HUDEP-2 (cell line): ENCODE measurements around the gene MAST3.
A peak's percentile ranks its signal among the peaks of the same experiment; 100 is the strongest.
"Not testable (repeated sequence)": the region's sequence is repeated elsewhere in the genome, so short reads cannot be mapped to it uniquely, and the experiment has no call there.

Experiments
- DNase-seq, 76 experiments: peaks; one replicate each; lab custom pipeline; 2025; ENCODE audit not compliant: unreplicated experiment in 76 of 76; lab: John Stamatoyannopoulos, UW

MAST3 gene

DNA sequence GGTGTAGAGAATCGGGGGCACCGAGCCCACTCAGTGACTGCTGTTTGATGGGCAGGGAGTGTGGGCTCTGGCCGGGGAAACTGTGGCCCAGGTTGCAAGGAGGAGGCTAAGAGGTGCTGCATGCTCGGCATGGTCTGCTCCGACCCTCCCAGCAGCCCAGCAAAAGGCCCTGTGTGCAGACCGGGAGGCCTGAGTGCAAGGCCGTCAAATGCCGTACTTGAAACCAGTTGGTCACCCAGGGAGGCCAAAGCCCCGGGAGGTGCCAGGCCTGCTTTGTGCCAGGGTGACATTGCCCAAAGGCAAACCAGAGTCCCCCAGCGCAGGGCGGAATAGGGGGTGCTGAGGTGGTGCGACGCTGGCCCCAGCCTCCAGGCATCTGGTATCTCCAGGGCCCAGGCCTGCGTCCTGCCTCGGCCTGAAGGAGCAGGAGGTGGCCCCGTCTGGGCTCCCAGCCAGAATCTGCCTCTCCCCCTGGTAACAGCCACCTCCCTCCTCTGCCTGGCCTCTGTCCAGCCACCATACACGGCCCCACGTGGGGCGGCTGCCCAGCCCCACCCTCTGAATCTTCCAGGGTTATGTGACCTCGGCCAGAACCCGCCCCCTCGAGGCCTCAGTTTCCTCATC is 59.4 kb downstream of the MAST3 start:
- DNase-seq, result peak; percentile 88 to 100 (median 99)

DNA sequence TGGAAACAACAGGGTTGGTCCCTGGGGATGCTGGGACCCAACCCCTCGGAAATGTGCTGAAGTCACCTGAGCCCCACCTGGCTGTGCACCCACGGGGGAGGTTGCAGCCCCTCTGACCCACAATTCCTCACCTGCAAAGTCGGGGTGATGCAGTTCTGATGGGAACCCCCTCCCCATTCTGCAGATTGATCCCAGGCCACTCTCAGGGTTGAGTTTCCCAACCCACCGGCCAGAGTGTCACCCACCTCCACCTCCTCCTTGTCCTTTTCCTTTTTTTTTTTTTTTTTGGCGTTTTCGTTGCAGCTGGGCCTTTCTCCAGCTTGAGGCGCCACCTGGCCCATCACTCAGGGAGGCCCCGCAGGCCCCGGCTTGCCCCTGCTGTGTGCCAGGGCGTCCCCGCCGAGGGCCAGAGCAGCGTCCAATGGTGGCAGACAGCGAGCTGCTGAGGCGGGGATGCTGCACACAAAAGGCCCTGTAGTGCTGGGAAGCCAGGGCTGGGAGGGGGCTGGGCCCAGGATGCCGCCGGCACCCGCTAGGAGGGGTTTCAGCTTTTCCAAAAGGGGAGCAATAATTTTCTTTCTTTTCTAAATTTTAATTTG is 60.0 kb downstream of the MAST3 start:
- DNase-seq, result peak in 51 of 76 experiments; percentile 18 to 66 (median 42)

GRCh38 chr19:18158467-18158866 is 60.9 kb downstream of the MAST3 start:
- peak in 1 of 76 experiments; percentile 12 for DNase-seq

DNA sequence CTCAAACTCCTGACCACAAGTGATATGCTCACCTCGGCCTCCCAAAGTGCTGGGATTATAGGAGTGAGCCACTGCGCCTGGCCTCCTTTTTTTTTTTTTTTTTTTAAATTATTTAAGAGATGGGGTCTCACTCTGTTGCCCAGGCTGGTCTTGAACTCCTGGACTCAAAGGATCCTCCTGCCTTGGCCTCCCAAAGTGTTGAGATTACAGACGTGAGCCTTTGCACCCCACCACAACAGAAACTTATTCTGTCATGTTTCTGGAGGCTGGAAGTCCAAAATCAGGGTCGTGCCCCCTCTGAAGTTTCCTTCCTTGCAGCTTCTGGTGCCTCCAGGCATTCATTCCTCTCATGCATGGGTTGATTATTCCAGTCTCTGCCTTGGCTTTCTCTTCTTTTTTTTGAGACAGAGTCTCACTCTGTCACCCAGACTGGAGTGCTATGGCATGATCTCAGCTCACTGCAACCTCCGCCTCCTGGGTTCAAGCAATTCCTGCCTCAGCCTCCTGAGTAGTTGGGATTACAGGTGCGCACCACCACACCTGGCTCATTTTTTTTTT is 61.6 kb downstream of the MAST3 start:
- DNase-seq, result not testable (repeated sequence)

DNA sequence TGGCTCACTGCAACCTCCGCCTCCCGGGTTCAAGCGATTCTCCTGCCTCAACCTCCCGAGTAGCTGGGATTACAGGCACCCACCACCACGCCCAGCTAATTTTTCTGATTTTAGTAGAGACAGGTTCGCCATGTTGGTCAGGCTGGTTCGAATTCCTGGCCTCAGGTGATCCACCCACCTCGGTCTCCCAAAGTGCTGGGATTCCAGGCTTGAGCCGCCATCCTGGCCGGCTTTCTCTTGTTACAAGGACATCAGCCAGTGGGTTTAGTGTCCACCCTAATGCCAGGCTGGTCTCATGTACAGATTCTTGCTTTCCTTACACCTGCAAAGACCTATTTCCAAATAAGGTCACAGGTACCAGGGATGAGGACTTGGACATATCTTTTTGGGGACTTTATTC is 62.2 kb downstream of the MAST3 start:
- no peak for DNase-seq

GRCh38 chr19:18160493-18160970 is 63.0 kb downstream of the MAST3 start:
- peak in 71 of 76 experiments; percentile 31 to 98 (median 72) for DNase-seq

DNA sequence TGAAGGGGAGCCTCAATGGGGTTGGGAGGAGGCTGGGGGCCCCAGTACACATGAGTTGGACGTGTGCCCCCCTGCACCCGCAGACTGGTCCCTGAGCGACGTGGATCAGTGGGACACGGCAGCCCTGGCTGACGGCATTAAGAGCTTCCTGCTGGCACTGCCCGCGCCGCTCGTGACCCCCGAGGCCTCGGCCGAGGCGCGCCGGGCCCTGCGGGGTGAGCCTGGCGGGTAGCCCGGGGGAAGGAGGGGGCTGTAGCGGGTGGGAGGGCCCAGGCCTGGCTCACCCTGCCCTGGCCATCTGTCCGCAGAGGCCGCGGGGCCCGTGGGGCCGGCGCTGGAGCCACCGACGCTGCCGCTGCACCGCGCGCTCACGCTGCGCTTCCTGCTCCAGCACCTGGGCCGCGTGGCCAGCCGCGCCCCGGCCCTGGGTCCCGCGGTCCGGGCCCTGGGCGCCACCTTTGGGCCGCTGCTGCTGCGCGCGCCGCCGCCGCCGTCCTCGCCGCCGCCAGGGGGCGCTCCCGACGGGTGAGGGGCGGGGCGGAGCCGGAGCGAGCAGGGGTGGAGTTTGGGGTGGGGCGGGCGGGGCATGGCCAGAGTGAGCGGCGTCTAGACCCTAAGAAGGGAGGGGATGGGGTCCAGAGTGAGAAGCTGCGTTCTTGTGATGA is 63.5 kb downstream of the MAST3 start:
- peak in 64 of 76 experiments; percentile 25 to 98 (median 73) for DNase-seq

- peak in 1 of 76 experiments; percentile 50 for DNase-seq
These were observed 64.0 kb downstream of the MAST3 start for GRCh38 chr19:18161636-18162002.

DNA sequence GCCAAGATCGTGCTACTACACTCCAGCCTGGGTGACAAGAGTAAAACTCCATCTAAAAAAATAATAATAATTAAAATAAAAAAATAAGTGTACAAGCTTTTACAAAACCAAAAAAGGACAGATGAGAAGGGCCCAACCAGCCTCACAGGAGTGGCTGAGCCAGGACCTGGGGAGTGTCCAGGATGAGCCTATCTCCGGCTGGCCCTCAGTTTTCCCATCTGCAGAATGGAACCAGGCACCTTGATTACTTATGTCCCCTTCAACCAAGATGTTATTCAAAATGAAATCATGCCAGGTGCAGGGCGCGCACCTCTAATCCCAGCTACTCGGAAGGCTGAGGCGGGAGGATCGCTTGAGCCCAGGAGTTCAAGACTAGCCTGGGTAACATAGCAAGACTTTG is 66.5 kb downstream of the MAST3 start:
- no peak for DNase-seq

DNA sequence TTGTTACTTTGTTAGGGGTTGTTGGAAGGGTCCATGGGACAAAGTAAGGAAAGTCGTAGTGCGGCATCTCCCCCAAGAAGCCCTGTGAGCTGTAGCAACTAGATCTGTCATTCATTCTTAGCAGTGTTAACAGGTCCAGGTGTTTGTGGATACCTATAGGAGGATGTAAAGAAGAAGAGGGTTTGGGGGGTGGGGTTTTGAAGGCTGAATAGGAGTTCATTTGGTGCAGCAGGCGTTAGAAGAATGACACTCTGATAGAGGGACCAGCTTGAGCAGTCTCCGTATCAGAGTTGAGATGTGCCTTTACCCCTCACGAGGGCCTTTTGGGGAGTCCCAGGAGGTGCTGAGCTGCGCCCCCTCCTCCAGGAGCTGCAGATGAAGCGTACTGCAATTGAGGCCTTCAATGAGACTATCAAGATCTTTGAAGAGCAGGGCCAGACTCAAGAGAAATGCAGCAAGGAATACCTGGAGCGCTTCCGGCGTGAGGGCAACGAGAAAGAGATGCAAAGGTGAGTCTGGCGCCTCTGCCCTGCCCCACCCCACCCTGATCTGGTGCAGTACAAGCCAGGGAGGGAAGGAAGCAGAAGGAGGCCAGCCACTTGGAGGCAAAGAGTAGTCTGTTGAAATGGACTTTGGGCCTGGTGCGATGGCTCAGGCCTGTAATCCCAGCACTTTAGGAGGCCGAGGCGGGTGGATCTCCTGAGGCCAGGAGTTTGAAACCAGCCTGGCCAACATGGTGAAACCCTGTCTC is 68.4 kb downstream of the MAST3 start:
- DNase-seq, result no peak

GRCh38 chr19:18167011-18167410 is 69.4 kb downstream of the MAST3 start:
- no peak for DNase-seq

DNA sequence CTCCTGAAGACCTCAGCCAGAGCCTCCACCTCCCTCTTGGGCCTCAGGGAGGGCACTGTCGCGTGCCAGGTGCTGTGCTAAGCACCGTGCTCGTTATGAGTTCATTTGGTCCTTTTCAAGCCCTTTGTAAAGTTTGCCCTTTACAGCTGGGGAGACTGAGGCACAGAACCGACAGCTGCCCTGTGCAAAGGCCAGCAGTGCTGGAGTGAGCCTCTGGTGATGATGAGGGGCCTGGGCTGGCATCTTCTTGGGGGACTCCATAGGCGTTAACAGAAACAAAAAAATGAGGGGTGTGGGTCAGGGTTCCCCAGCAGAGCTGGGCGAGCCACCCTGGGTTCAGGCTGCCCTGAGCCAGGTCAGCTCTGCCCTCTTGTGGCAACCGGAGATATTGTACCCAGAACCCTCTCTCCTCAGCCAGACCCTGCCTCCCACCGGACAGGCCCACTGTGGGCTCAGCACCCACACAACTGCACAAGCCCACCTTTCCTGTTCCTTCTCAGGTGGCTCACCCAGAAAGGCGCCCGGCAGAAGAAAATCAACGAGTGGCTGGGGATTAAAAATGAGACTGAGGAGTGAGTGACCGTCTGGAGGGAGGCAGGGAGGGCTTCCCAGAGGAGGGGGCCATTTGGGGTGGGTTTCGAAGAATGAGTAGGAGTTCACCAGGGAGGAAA is 70.5 kb downstream of the MAST3 start:
- peak in 55 of 76 experiments; percentile 9 to 73 (median 47) for DNase-seq

DNA sequence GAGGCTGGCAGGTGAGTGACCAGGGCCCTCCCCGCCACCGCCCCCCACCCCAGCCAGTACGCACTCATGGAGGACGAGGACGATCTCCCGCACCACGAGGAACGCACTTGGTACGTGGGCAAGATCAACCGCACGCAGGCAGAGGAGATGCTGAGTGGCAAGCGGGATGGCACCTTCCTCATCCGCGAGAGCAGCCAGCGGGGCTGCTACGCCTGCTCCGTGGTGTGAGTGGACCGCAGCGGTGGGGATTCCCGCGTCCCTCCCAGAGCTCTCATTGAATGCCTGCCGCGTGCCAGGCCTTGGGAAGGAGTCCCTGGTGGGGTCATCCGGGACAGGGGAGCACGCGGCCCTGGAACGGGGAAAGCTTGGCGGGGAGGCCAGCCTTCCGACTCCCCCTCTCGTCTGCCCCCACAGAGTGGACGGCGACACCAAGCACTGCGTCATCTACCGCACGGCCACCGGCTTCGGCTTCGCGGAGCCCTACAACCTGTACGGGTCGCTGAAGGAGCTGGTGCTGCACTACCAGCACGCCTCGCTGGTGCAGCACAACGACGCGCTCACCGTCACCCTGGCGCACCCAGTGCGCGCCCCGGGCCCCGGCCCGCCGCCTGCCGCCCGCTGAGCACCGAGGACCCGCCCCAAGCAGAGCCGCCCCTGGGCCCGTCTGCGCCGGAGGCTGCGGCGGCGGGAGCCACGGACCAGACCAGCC is 71.2 kb downstream of the MAST3 start:
- no peak for DNase-seq

GRCh38 chr19:18170714-18171255 is 73.2 kb downstream of the MAST3 start:
- DNase-seq, result no peak

DNA sequence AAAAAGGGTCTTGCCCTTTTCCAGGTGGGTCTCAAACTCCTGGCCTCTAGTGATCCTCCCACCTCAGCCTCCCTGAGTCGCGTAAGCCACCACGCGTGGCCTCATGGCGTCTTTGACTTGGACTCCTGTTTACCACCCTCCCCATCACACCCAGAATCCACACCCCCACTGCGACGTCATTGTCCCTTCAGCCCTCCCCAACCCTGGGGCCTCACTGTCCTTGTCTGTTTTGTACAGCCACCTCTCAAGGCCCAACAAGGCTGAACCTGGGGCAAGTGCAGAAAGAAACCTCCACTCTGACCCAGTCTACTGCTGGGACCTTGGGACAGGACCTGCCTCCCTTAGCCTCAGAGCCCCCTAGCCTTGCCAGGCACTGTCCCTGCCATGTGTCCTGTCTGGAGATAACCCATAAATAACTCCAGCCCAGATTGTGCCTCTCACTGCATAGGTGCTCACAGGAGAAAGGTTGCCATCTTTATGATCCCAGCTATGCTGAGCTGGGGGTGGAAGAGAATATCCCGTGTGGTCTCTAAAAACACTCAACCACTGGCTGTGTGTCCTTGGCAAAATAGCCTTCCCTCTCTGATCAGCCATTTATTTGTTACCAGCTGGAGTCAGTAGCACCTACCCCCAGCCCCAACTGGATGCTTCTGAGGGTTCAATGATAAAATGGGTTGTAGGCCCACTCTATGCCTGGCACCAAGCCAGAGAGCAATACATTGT is 74.2 kb downstream of the MAST3 start:
- peak in 28 of 76 experiments; percentile 15 to 65 (median 34) for DNase-seq

- DNase-seq, result peak in 1 of 76 experiments; percentile 27
These were observed 74.9 kb downstream of the MAST3 start for GRCh38 chr19:18172331-18173053.

DNA sequence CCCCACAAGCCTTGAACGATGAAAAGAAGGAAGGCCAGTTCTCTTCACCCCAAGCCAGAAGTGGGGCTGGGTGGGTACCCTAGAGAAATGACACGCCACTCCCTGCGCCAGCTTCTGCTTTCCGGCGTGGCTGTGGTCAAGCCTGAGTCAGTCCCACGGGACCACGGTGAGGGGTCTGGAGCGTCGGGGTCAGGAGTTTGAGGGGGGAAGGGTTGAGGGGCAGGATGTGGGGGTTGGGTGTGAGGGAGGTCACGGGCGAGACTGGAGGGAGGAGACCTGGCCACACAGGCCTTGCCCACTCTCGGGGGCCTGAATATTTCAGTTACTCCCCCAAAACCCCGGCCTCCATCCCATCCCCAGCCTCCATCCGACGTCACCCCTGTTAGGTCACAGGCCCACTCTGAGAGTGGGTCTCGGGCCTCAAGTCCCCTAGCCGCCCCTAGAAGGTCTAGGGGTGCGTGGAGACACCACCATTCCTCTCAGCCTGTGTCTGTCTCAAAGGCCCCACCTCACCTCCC is 75.5 kb downstream of the MAST3 start:
- DNase-seq, result peak in 1 of 76 experiments; percentile 29
